Tibial nerve (tissue), 3 donors: ENCODE data around the gene HS3ST6.

Experiments
- POLR2A ChIP-seq, 2 donors: fragments of 450-650 bp; IDR thresholded peaks; one replicate each; pipeline ENCODE4 v1.6.1; 2017; ENCODE audit warnings: antibody characterized with exemption in 2 of 2, mild to moderate bottlenecking in 2 of 2, moderate library complexity in 2 of 2
- TF ChIP-seq, protein P1 (sequence below), 5 experiments: fragments of 200-600 bp in 3 of 5; fragments of 450-650 bp in 2 of 5; sonication (generic) in 3 of 5; IDR thresholded peaks; one replicate each; pipeline ENCODE4 v1.5.1; 2016 to 2019; ENCODE audit warnings: antibody characterized with exemption in 5 of 5, mild to moderate bottlenecking in 3 of 5, moderate library complexity in 2 of 5

DNA sequence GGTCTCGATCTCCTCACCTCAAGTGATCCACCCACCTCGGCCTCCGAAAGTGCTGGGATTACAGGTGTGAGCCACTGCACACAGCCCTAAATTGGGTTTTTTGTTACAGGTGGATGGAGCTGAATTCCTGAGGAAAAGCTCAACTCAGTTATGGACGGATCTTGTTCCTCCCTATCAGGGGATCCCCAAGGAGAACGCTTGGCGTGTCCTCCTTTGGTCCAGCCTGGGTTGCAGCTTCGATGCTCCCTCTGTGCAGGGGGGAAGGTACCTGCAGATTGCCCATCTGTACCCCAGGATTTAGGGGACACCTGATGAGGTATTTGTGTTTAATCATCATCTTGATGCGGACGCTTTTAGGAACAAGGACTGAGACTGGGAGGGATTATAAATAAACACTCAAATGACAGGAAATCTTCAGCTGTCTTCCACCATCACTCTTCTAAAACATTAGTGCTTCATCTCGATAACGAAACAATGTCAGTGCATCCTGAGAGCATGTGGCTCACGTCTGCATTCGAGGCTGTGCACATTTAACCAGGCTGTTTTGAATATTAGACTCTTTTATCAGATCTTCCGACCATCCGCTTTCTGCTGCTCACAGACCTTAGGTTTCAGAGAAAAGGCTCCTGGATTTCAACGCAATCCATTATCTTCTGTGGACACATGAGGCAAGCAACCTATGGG, 28.0 kb downstream of the HS3ST6 start:
- TF ChIP-seq, protein P1, sequence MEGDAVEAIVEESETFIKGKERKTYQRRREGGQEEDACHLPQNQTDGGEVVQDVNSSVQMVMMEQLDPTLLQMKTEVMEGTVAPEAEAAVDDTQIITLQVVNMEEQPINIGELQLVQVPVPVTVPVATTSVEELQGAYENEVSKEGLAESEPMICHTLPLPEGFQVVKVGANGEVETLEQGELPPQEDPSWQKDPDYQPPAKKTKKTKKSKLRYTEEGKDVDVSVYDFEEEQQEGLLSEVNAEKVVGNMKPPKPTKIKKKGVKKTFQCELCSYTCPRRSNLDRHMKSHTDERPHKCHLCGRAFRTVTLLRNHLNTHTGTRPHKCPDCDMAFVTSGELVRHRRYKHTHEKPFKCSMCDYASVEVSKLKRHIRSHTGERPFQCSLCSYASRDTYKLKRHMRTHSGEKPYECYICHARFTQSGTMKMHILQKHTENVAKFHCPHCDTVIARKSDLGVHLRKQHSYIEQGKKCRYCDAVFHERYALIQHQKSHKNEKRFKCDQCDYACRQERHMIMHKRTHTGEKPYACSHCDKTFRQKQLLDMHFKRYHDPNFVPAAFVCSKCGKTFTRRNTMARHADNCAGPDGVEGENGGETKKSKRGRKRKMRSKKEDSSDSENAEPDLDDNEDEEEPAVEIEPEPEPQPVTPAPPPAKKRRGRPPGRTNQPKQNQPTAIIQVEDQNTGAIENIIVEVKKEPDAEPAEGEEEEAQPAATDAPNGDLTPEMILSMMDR (IDR thresholded peaks at IDR 0.05) = no peak
- no peak for TF ChIP-seq POLR2A (IDR thresholded peaks at IDR 0.05)
